C4-2B (cell line): ENCODE data around the gene SPN.
"Not testable (repeated sequence)": the region's sequence is repeated elsewhere in the genome, so short reads cannot be mapped to it uniquely, and the experiment has no call there.

Source experiments
- ZFX ChIP-seq: fragments of 450-650 bp; IDR thresholded peaks from 2 replicates; pipeline ENCODE4 v1.6.1; 2017
- TF ChIP-seq, protein P1 (sequence below): fragments of 450-650 bp; conservative IDR thresholded peaks from 2 replicates; pipeline ENCODE4 v1.5.1; 2017; ENCODE audit warnings: mild to moderate bottlenecking

DNA sequence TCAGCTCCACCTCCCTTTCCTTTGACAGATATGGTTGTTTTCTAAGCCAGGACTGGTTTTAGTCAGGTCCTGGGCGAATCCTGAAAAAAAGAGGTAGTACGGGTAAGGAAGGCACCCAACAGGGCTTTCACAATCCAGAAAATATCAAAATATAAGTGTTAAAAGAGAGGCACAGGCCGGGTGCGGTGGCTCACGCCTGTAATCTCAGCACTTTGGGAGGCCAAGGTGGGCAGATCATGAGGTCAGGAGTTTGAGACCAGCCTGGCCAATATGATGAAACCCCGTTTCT, 4.2 kb downstream of the SPN start:
- TF ChIP-seq, protein P1, sequence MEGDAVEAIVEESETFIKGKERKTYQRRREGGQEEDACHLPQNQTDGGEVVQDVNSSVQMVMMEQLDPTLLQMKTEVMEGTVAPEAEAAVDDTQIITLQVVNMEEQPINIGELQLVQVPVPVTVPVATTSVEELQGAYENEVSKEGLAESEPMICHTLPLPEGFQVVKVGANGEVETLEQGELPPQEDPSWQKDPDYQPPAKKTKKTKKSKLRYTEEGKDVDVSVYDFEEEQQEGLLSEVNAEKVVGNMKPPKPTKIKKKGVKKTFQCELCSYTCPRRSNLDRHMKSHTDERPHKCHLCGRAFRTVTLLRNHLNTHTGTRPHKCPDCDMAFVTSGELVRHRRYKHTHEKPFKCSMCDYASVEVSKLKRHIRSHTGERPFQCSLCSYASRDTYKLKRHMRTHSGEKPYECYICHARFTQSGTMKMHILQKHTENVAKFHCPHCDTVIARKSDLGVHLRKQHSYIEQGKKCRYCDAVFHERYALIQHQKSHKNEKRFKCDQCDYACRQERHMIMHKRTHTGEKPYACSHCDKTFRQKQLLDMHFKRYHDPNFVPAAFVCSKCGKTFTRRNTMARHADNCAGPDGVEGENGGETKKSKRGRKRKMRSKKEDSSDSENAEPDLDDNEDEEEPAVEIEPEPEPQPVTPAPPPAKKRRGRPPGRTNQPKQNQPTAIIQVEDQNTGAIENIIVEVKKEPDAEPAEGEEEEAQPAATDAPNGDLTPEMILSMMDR, result not testable (repeated sequence)
- not testable (repeated sequence) for TF ChIP-seq ZFX
